ENCODE measurements around the gene TRIO.
"Not testable (repeated sequence)": the region's sequence is repeated elsewhere in the genome, so short reads cannot be mapped to it uniquely, and the experiment has no call there.

Gene TRIO

DNA sequence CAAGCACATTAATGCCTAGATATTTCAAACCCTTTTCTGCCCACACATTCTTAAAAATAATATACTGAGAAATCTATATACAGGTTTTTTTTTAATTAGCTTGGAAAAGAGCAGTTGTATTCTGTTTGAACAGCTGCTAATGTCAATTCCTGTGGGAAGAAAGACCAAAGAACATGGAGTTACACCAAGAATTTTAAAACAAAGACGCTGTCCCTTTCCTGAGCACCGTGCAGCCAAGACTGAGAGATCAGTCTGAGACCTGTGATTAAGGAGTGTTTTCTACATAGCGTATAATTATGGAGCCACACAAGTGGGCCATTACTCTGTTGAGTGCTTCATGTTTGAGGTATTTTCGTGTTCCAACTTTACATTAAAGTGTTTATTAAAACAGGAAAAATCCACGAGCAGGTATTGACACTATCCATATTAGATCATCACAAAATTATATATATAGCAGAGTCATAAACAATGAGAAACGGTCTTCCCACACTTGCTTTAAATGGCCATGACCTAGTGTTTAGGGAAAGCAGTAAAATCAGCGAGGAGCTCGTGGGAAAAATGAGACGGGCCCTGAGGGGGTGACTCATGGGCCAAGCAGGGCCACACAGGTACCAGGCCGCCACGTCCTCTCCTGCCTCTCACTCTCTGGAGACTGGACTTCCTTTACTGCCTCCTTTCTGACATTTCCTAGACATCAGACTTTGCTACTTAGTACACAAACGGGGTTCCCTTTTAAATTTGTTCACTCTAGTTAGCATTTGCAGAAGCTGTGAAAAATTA is 285.4 kb downstream of the TRIO start:
- Histone ChIP-seq H3K9ac (no peak overlapping the region), H3K9me3 (replicated peaks in 1 of 11) (no peaks in the 10 kb centered on the region; a peak in 1 of 22 replicates), H3K4me3 (no peak overlapping the region), H4K20me1 (peaks cover 0 to 41% (median 9%) of the 10 kb centered on the region in 11 experiments; a peak in 11 of 22 replicates), H3K27me3 (no peaks in the 10 kb centered on the region), H3K36me3 (peaks cover 84 to 100% (median 98%) of the 10 kb centered on the region in 11 experiments), H3K4me1 (0 out of 20 replicates have a peak, but pooled peaks cover 0 to 7% (median 0%) of the 10 kb centered on the region in 10 experiments), H3K4me2 (no peak overlapping the region), H3K27ac (no peak overlapping the region)
- TF ChIP-seq Cebpa-rat (IDR thresholded peaks at IDR 0.05), result no peak

DNA sequence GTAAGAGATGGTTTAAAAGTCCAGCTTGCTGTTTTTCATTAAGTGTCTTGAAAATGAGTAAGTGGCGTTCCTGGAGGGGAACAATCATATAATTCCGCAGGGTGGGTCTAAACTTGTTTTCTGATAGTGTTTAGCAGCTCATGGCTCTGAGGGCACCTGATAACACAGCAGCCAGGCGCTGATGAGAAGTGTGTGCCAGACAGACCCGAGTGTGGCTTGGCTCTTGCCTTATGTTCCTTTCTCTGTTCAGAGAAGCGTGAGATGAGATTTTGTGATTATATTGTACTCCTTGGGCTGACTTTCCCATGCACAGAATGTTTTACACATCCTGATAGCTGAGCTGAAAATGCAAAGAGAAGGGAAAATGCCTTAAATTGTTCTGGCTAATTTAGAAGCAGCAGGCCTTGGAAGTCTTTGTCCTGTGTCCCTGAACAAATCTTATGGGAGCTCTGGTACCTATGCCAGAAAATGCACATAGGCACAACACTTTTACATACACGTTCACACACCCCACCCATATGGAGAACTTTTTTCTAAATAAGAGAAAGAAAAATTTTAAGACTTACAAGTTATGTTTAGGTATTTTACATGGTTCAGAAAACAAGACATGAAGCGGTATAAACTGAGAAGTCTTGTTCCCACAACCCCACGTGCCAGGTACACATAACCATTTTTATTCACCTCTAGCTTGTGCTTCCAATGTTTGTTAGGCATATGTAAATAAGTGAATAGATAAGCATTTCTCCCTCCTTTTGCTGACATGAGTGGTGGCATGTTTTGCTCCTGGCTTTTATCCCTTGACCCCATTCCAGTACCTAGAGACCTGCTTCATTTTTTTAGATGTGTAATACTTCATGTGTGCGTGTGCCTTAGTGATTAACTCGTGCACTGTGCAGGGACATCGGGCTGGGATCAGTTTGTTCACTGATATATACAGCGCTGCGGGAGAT is 286.2 kb downstream of the TRIO start:
- no peak overlapping the region for H3K9ac ChIP-seq
- peaks cover 84 to 99% (median 91%) of the 10 kb centered on the region in 11 experiments for H3K36me3 ChIP-seq
- peaks cover 0 to 36% (median 9%) of the 10 kb centered on the region in 11 experiments; a peak in 11 of 22 replicates for H4K20me1 ChIP-seq
- peaks cover 0 to 1% (median 0%) of the 10 kb centered on the region in 11 experiments; a peak in 3 of 22 replicates for H3K9me3 ChIP-seq (replicated peaks in 1 of 11)
- no peak for TF ChIP-seq Cebpa-rat (IDR thresholded peaks at IDR 0.05)
- H3K4me2 ChIP-seq, result no peak overlapping the region
- 0 out of 20 replicates have a peak, but pooled peaks cover 0 to 5% (median 0%) of the 10 kb centered on the region in 10 experiments for H3K4me1 ChIP-seq
- H3K27ac ChIP-seq, result no peak overlapping the region
- no peaks in the 10 kb centered on the region for H3K27me3 ChIP-seq
- H3K4me3 ChIP-seq, result no peak overlapping the region

DNA sequence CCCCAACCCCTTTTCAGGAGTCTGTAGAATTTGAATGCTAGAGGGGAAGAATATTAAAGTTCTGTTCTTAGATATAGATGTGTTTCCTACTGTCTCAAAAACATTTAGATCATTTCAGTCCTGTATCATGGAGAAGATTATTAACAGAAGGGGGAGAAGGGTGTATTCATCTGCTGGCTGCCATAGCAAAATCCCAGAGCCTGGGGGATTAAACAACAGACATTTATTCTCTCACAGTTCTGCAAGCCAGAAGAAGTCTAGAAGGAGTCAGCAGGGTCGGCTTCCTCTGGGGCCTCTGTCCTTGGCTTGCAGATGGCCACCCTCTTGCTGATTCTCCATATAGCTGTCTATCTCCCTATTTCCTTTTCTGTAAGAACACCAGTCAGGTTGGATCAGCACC is 288.4 kb downstream of the TRIO start:
- Histone ChIP-seq H3K4me2 (no peak overlapping the region), H3K27me3 (no peaks in the 10 kb centered on the region), H3K36me3 (peaks cover 84 to 99% (median 91%) of the 10 kb centered on the region in 11 experiments), H3K4me3 (no peak overlapping the region), H3K9ac (no peak overlapping the region), H4K20me1 (peaks cover 0 to 27% (median 8%) of the 10 kb centered on the region in 11 experiments; a peak in 11 of 22 replicates), H3K4me1 (0 out of 20 replicates have a peak, but pooled peaks cover 0 to 5% (median 0%) of the 10 kb centered on the region in 10 experiments), H3K9me3 (replicated peaks in 1 of 11) (peaks cover 7 to 23% (median 20%) of the 10 kb centered on the region in 11 experiments; a peak in 21 of 22 replicates), H3K27ac (no peak overlapping the region)
- TF ChIP-seq Cebpa-rat (IDR thresholded peaks at IDR 0.05), result no peak

DNA sequence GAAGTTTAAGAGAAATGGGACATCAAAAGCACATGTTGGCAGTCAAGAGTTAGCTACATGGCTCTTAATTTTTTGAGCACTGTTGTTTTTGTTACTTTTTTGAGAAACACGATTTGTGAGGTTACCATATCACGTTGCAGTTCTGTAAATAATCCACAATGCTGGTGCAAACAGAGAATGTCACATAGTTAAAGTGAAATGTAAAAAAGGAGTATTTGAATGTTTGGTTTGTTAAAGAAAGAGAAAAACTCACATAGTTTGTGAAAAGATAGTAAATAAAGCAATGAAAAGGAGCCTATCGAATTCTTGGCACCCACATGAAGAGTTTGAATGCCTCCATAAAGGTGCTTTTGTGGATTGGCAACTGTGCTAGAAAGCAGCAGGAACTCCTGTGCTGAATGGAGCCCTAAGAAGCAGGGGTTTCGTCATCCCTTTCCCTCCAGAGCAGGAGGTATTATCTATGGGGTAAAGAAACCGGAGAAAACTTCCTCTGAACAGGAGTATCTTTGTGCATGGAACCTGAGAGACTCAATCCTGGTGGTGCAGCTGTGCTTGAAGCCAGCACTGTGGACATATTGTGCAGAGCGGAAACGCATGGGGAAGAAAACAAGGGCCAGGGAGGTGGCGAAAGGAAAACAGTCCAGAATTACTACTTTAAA is 289.9 kb downstream of the TRIO start:
- TF ChIP-seq Cebpa-rat (IDR thresholded peaks at IDR 0.05), result no peak
- H3K27me3 ChIP-seq, result no peaks in the 10 kb centered on the region
- no peak overlapping the region for H3K9ac ChIP-seq
- H3K36me3 ChIP-seq, result peaks cover 77 to 97% (median 90%) of the 10 kb centered on the region in 11 experiments
- no peak overlapping the region for H3K4me3 ChIP-seq
- H3K4me1 ChIP-seq, result 0 out of 20 replicates have a peak, but pooled peaks cover 0 to 5% (median 0%) of the 10 kb centered on the region in 10 experiments
- H4K20me1 ChIP-seq, result peaks cover 0 to 21% (median 8%) of the 10 kb centered on the region in 11 experiments; a peak in 7 of 22 replicates
- H3K27ac ChIP-seq, result no peak overlapping the region
- no peak overlapping the region for H3K4me2 ChIP-seq
- peaks cover 7 to 26% (median 20%) of the 10 kb centered on the region in 11 experiments; a peak in 21 of 22 replicates for H3K9me3 ChIP-seq (replicated peaks in 1 of 11)

DNA sequence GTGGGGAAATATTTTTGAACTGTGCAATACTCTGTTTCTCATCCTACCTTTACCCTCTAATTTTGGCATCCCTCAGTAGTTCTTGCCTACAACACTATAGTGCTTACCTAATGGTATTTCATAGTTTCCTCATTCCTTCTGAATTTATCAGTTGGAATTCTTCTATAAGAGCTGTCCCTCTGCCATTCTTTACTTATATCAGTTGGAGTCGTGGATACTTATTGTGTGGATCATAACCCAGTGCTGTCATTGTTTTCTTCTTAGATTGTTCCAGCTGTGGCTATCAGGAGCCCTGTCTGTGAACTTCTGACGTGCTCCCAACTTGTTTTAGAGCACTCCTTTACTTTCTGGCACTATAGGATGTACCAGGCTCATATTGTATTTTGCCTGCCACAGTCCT is 292.3 kb downstream of the TRIO start:
- TF ChIP-seq Cebpa-rat (IDR thresholded peaks at IDR 0.05), result no peak
- Histone ChIP-seq H3K27ac (no peak overlapping the region), H3K4me3 (no peak overlapping the region), H3K4me2 (no peak overlapping the region), H4K20me1 (peaks cover 0 to 32% (median 0%) of the 10 kb centered on the region in 11 experiments; a peak in 9 of 22 replicates), H3K9ac (no peak overlapping the region), H3K36me3 (peaks cover 61 to 84% (median 77%) of the 10 kb centered on the region in 11 experiments), H3K27me3 (no peaks in the 10 kb centered on the region), H3K4me1 (peaks cover 8 to 26% (median 12%) of the 10 kb centered on the region in 10 experiments), H3K9me3 (replicated peaks in 1 of 11) (peaks cover 7 to 26% (median 20%) of the 10 kb centered on the region in 11 experiments; a peak in 21 of 22 replicates)

DNA sequence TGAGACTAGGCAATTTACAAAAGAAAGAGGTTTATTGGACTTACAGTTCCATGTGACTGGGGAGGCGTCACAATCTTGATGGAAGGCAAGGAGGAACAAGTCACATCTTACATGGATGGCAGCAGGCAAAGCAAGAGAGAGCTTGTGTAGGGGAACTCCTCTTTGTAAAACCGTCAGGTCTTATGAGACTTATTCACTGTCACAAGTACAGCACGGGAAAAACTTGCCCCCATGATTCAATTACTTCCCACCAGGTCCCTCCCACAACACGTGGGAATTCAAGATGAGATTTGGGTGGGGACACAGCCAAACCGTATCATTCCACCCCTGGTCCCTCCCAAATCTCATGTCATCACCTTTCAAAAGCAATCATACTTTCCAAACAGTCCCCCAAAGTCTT is 293.0 kb downstream of the TRIO start:
- H3K4me1 ChIP-seq, result peaks cover 15 to 32% (median 19%) of the 10 kb centered on the region in 10 experiments
- H3K4me2 ChIP-seq, H3K27ac ChIP-seq, H3K27me3 ChIP-seq, H3K9ac ChIP-seq, H3K4me3 ChIP-seq: not testable (repeated sequence)
- H3K9me3 ChIP-seq (replicated peaks in 1 of 11), result peaks cover 7 to 26% (median 20%) of the 10 kb centered on the region in 11 experiments; a peak in 21 of 22 replicates
- peaks cover 59 to 83% (median 74%) of the 10 kb centered on the region in 11 experiments for H3K36me3 ChIP-seq
- peaks cover 3 to 38% (median 5%) of the 10 kb centered on the region in 11 experiments; a peak in 15 of 22 replicates for H4K20me1 ChIP-seq

DNA sequence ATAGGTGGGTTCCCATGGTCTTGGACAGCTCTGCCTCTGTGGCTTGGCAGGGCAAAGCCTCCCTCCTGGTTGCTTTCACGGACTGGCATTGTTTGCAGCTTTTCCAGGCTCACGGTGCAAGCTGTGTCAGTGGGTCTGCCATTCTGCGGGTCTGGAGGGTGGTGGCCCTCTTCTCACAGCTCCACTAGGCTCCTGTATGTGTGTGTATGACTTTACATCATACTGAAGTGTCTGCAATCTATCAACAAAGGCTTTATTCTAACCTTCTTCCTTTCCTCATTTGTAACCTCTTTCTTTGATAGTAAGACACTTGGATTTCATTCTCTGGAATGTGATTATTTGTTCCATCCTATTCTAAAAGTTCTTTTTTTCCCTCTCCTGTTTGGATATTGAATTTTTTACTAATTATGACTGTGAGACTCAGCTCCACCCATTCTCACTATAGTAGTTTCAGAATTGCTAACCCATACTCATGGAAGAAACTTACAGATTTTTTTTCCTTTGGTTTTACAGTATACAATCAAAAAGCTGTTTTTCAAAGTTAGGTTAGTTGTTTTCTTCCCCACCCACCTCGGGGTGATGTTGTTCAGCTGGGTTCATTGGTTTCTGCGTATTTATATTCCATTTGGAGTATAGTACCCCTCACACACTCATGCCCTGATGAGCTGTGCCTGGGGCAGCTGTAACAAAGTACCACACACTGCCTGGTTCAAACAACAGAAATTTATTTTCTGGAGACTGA is 293.8 kb downstream of the TRIO start:
- peaks cover 7 to 26% (median 20%) of the 10 kb centered on the region in 11 experiments; a peak in 21 of 22 replicates for H3K9me3 ChIP-seq (replicated peaks in 1 of 11)
- no peak overlapping the region for H3K9ac ChIP-seq

More for the DNA sequence above, 293.8 kb downstream of the TRIO start:
- TF ChIP-seq Cebpa-rat (IDR thresholded peaks at IDR 0.05), result no peak
- Histone ChIP-seq H3K4me1 (peaks cover 17 to 41% (median 27%) of the 10 kb centered on the region in 10 experiments), H3K36me3 (peaks cover 60 to 83% (median 74%) of the 10 kb centered on the region in 11 experiments), H3K27me3 (no peaks in the 10 kb centered on the region), H3K4me3 (no peak overlapping the region), H3K27ac (no peak overlapping the region), H3K4me2 (no peak overlapping the region), H4K20me1 (peaks cover 5 to 46% (median 11%) of the 10 kb centered on the region in 11 experiments; a peak in 15 of 22 replicates)

Measured in BLaER1 treated with 17β-estradiol and CSF1 and Interleukin-3, amounts not matched to agents 10 nM and 100 nM (cell line).